K562 (cell line): ENCODE data around the gene CUX1.

Experiments
- JUN ChIP-seq, 2 experiments: sonication (generic) in 1 of 2; formaldehyde crosslinking in 1 of 2; IDR thresholded peaks; 2 replicates each; pipeline versions ENCODE4 v1.6.1 to v1.8.0; 2012 to 2022; ENCODE audit warnings: borderline replicate concordance in 2 of 2, mild to moderate bottlenecking in 2 of 2, improper control_type of control experiment in 1 of 2, low read depth in 1 of 2, low read length in 1 of 2, missing genetic modification reagents in 1 of 2
- KLF6 ChIP-seq: fragments of 250-450 bp; sonication (Bioruptor Pico); IDR thresholded peaks from 2 replicates; pipeline ENCODE4 v1.4.0; 2020; ENCODE audit warnings: mild to moderate bottlenecking, moderate library complexity, borderline replicate concordance
- NCOR1 ChIP-seq: fragments of 450-650 bp; IDR thresholded peaks from 2 replicates; pipeline ENCODE4 v1.6.1; 2016; ENCODE audit warnings: mild to moderate bottlenecking, moderate library complexity
- POLR2AphosphoS5 ChIP-seq: IDR thresholded peaks from 2 replicates; pipeline ENCODE4 v1.6.1; 2011; ENCODE audit warnings: mild to moderate bottlenecking, low read depth, low read length, moderate library complexity; ENCODE audit not compliant: control insufficient read depth, insufficient read depth
- ZEB2 ChIP-seq: fragments of 450-650 bp; IDR thresholded peaks from 2 replicates; pipeline ENCODE4 v1.6.1; 2016
- TF ChIP-seq, protein P1 (sequence below), 2 experiments: fragments of 450-650 bp; conservative IDR thresholded peaks; 2 replicates each; pipeline ENCODE4 v1.6.1; 2017; ENCODE audit warnings: mild to moderate bottlenecking in 2 of 2, moderate library complexity in 2 of 2
- TF ChIP-seq, protein P2 (sequence below): fragments of 250-450 bp; sonication (Bioruptor Pico); IDR thresholded peaks from 2 replicates; pipeline ENCODE4 v1.4.0; 2020
- TF ChIP-seq, protein P3 (sequence below), 2 experiments: fragments of 450-650 bp; formaldehyde crosslinking in 1 of 2; IDR thresholded peaks; 2 replicates each; pipeline versions ENCODE4 v1.4.0 to v1.6.1; 2014 to 2020; ENCODE audit warnings: mild to moderate bottlenecking in 2 of 2, borderline replicate concordance in 1 of 2, low read depth in 1 of 2

DNA sequence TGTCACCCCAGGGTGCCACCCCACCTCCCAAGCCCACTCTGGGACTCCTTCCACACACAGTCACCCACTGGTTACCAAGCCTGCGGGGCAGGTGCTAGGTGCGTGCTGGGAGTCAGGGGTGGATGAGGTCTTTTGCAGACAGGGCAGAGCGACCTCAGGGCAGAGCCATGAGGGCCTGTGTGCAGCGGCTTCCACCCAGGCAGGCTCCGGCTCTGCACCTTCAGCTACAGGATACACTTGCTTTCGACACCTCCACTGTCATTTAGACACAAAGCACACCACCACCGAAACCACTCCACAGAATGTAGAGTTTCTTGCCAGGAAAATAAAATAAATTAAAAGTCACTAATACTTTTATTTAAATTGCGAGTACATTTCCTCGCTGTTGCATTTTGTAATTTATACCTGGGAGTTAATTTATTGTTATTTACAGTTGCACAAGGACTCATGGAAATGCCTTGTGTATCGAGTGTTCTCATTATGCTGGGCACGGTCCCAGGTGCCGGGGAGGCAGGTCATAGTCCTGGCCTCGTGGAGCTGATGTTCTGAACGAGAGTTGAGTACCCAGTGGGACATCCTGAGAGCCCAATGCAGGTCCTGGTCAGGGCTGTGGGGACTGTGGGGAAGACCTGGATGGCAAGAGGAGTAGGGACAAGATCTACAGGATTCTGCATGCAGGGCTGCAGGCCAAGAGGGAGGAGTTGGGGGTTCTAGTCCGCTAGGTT, 127.8 kb downstream of the CUX1 start:
- TF ChIP-seq NCOR1 = no peak
- no peak for TF ChIP-seq POLR2AphosphoS5
- no peak for TF ChIP-seq ZEB2
- TF ChIP-seq, protein P1, sequence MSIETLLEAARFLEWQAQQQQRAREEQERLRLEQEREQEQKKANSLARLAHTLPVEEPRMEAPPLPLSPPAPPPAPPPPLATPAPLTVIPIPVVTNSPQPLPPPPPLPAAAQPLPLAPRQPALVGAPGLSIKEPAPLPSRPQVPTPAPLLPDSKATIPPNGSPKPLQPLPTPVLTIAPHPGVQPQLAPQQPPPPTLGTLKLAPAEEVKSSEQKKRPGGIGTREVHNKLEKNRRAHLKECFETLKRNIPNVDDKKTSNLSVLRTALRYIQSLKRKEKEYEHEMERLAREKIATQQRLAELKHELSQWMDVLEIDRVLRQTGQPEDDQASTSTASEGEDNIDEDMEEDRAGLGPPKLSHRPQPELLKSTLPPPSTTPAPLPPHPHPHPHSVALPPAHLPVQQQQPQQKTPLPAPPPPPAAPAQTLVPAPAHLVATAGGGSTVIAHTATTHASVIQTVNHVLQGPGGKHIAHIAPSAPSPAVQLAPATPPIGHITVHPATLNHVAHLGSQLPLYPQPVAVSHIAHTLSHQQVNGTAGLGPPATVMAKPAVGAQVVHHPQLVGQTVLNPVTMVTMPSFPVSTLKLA (conservative IDR thresholded peaks at IDR 0.05) = no peak
- TF ChIP-seq, protein P2, sequence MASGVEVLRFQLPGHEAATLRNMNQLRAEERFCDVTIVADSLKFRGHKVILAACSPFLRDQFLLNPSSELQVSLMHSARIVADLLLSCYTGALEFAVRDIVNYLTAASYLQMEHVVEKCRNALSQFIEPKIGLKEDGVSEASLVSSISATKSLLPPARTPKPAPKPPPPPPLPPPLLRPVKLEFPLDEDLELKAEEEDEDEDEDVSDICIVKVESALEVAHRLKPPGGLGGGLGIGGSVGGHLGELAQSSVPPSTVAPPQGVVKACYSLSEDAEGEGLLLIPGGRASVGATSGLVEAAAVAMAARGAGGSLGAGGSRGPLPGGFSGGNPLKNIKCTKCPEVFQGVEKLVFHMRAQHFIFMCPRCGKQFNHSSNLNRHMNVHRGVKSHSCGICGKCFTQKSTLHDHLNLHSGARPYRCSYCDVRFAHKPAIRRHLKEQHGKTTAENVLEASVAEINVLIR = no peak
- no peak for TF ChIP-seq KLF6 (CRISPR knock-in tag)
- TF ChIP-seq JUN (IDR thresholded peaks at IDR 0.05; ENCODE audit: borderline replicate concordance, low read depth, low read length) = no peak
- TF ChIP-seq JUN (CRISPR knock-in tag; IDR thresholded peaks at IDR 0.05; ENCODE audit: borderline replicate concordance) = no peak
- TF ChIP-seq, protein P3, sequence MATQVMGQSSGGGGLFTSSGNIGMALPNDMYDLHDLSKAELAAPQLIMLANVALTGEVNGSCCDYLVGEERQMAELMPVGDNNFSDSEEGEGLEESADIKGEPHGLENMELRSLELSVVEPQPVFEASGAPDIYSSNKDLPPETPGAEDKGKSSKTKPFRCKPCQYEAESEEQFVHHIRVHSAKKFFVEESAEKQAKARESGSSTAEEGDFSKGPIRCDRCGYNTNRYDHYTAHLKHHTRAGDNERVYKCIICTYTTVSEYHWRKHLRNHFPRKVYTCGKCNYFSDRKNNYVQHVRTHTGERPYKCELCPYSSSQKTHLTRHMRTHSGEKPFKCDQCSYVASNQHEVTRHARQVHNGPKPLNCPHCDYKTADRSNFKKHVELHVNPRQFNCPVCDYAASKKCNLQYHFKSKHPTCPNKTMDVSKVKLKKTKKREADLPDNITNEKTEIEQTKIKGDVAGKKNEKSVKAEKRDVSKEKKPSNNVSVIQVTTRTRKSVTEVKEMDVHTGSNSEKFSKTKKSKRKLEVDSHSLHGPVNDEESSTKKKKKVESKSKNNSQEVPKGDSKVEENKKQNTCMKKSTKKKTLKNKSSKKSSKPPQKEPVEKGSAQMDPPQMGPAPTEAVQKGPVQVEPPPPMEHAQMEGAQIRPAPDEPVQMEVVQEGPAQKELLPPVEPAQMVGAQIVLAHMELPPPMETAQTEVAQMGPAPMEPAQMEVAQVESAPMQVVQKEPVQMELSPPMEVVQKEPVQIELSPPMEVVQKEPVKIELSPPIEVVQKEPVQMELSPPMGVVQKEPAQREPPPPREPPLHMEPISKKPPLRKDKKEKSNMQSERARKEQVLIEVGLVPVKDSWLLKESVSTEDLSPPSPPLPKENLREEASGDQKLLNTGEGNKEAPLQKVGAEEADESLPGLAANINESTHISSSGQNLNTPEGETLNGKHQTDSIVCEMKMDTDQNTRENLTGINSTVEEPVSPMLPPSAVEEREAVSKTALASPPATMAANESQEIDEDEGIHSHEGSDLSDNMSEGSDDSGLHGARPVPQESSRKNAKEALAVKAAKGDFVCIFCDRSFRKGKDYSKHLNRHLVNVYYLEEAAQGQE (IDR thresholded peaks at IDR 0.05; ENCODE audit: borderline replicate concordance) = no peak
- TF ChIP-seq, protein P3 (CRISPR knock-in tag; IDR thresholded peaks at IDR 0.05; ENCODE audit: low read depth) = no peak
